Lung (tissue), 12 donors: ENCODE measurements around the gene SLC11A1. TPM values are rescaled to one million over a fixed set of nuclear protein-coding genes. Genes with fewer than 3 reads are reported as not detected.

Experiments
- ATAC-seq: fragments of 200-7000 bp; cut with Tn5 transposase; one replicate; pipeline ENCODE4 v1.9.1; 2020; ENCODE audit warnings: moderate number of reproducible peaks; ENCODE audit not compliant: insufficient read depth, low FRiP score
- DNase-seq, 3 donors: peaks; one replicate each; pipeline ENCODE4 v3.0.0-alpha.2; 2013 to 2017
- H3K27ac ChIP-seq, 2 donors: one replicate each; pipeline ENCODE4 v1.5.1; 2013; ENCODE audit warnings: mild to moderate bottlenecking in 2 of 2, moderate library complexity in 2 of 2, control low read depth in 1 of 2, inconsistent platforms in 1 of 2, low read depth in 1 of 2, low read length in 1 of 2
- H3K27me3 ChIP-seq, 3 donors: one replicate each; pipeline ENCODE4 v1.5.1; 2013; ENCODE audit warnings: low read length in 2 of 3; ENCODE audit not compliant: control insufficient read depth in 3 of 3, insufficient read depth in 3 of 3
- H3K36me3 ChIP-seq, 4 donors: one replicate each; pipeline ENCODE4 v1.5.1; 2013; ENCODE audit warnings: low read length in 4 of 4, mild to moderate bottlenecking in 1 of 4, moderate library complexity in 1 of 4; ENCODE audit not compliant: control insufficient read depth in 4 of 4, insufficient read depth in 4 of 4
- H3K4me1 ChIP-seq, 5 donors: one replicate each; pipeline ENCODE4 v1.5.1; 2013; ENCODE audit warnings: low read length in 5 of 5, mild to moderate bottlenecking in 2 of 5, moderate library complexity in 1 of 5; ENCODE audit not compliant: control insufficient read depth in 5 of 5, insufficient read depth in 5 of 5
- H3K4me3 ChIP-seq: one replicate; pipeline ENCODE4 v1.5.1; 2013; ENCODE audit warnings: mild to moderate bottlenecking, control low read depth, moderate library complexity
- H3K9ac ChIP-seq, 2 donors: one replicate each; pipeline ENCODE4 v1.5.1; 2013; ENCODE audit warnings: low read length in 2 of 2, control low read depth in 1 of 2; ENCODE audit not compliant: insufficient read depth in 1 of 2
- H3K9me3 ChIP-seq, 4 donors: one replicate each; pipeline ENCODE4 v1.5.1; 2013; ENCODE audit warnings: low read length in 3 of 4, mild to moderate bottlenecking in 1 of 4, moderate library complexity in 1 of 4; ENCODE audit not compliant: control insufficient read depth in 4 of 4, insufficient read depth in 3 of 4
- WGBS, 2 donors: extraction: QIAGEN DNeasy Blood & Tissue Kit; methylation state at CpG; one replicate each; pipeline ENCODE4 v1.1.7; 2013; 5-methylcytosine and 5-hydroxymethylcytosine counted together
- polyA plus RNA-seq, 2 donors: library from polyadenylated mRNA; stranded (reverse); fragments of 200-250 nt; gene quantifications; one replicate each; pipeline ENCODE4 v1.2.1, GENCODE V29; 2013
- total RNA-seq, 2 donors: library from RNA; depleted of rRNA in 1 of 2; stranded (reverse); fragments of >200 nt in 1 of 2; gene quantifications; one replicate each; pipeline ENCODE4 v1.2.1, GENCODE V29; 2014 to 2021
- TF ChIP-seq, protein P1 (sequence below): IDR thresholded peaks from 2 replicates; pipeline ENCODE4 v1.5.1; 2012; ENCODE audit warnings: mild to moderate bottlenecking; ENCODE audit errors: control extremely low read depth, extremely low read depth
- donor health status: control.
- donor health status: control.
- donor health status: Bipolar disorder and iron deficiency.
- donor health status: healthy.
- donor health status: DM: yes; HTN: yes; CAD: no.

Gene SLC11A1
- total and polyA plus RNA-seq, 4 donors: 57.6 to 359 (median 234) TPM

DNA sequence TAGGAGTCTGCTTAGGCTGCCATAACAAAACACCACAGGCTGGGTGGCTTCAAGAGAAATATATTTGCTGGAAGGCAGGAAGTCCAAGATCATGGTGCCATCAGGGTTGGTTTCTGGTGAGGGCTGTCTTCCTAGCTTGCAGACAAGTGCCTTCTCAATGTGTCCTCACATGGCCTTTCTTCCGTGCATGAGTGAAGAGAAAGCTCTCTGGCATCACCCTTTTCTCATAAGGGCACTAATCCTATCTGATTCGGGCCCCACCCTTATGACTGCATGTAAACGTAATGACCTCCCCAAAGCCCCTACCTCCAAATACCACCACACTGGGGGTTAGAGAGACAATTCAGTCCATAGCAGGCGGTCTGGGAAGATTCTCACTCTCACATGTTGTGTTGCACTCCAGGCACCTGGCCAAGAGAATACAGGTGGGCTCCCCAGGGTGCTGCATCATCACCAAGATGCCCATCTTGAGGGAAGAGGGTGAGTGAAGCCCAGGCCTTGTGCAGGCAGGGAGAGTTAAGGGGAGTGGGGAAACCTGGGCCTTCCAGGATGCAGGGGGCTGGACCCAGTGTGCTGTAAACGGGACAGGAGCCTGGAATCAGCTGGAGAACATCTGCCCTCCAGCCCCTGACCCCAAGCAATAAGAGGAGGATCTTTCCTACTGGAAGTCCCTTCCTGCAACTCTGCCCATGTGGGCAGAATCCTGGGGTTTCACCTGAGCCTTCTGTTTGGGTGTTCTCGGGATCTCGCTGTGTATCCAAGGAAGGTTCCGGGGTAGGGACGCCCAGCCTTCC, 15.3 kb upstream of the SLC11A1 start:
- H3K9ac ChIP-seq: peak overlapping the region in 1 of 2 donors; percentile 46
- no peak for ATAC-seq

DNA sequence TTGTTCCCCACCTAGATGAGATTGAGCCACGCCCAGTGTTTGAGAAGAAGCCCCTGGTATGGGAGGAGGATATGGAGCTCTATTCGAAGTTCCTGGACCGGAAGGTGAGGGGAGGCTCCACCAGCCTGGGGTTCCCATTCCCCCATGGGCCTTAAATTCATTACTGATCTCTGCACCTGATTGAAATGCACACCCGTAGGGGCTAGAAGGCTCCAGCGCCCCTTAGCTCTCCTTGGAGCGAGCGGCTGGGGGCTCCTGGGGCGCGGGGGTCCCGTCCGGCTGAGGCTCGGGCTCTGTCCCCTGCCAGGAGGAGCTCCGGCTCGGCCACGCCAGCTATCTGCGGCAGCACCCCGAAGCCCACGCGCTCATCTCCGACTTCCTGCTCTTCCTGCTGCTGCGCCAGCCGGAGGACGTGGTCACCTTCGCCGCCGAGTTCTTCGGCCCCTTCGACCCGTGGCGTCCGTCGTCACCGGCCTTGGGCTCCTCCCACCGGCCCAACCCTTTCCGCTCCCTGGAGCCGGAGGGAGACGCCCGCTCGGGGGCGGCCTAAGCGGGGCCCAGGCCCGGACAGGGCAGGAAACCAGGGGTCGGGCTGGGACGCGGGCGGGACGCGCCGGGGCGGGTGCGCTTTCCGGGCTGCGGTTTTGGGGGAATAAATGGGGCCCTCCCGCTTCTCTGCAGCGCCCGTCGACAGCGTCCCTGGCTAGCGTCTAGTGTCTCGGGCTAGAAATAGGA, 14.5 kb upstream of the SLC11A1 start:
- Histone ChIP-seq H3K4me3 (peak overlapping the region; percentile 42), H3K9me3 (peaks cover 0 to 5% (median 0%) of the 10 kb centered on the region in 4 donors), H3K27ac (peak overlapping the region; percentile 90 to 97), H3K9ac (peak overlapping the region; percentile 60 to 68), H3K4me1 (peaks cover 0 to 18% (median 10%) of the 10 kb centered on the region in 5 donors), H3K36me3 (no peaks in the 10 kb centered on the region), H3K27me3 (no peaks in the 10 kb centered on the region)
- ATAC-seq (peak; percentile 90), DNase-seq (peak; percentile 89 to 93 (median 89))
- WGBS, 2 donors: 2 to 5% methylated on average over 46 to 60 of the region's 60 CpGs
- TF ChIP-seq, protein P1, sequence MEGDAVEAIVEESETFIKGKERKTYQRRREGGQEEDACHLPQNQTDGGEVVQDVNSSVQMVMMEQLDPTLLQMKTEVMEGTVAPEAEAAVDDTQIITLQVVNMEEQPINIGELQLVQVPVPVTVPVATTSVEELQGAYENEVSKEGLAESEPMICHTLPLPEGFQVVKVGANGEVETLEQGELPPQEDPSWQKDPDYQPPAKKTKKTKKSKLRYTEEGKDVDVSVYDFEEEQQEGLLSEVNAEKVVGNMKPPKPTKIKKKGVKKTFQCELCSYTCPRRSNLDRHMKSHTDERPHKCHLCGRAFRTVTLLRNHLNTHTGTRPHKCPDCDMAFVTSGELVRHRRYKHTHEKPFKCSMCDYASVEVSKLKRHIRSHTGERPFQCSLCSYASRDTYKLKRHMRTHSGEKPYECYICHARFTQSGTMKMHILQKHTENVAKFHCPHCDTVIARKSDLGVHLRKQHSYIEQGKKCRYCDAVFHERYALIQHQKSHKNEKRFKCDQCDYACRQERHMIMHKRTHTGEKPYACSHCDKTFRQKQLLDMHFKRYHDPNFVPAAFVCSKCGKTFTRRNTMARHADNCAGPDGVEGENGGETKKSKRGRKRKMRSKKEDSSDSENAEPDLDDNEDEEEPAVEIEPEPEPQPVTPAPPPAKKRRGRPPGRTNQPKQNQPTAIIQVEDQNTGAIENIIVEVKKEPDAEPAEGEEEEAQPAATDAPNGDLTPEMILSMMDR: no peak

More for the DNA sequence above, 15.3 kb upstream of the SLC11A1 start:
- H3K4me1 ChIP-seq: peaks cover 0 to 18% (median 10%) of the 10 kb centered on the region in 5 donors
- TF ChIP-seq, protein P1: no peak
- H3K4me3 ChIP-seq: no peak overlapping the region
- H3K27me3 ChIP-seq: no peaks in the 10 kb centered on the region
- 86 to 91% methylated on average over 9 of the region's 9 CpGs for WGBS, 2 donors
- peaks cover 0 to 5% (median 0%) of the 10 kb centered on the region in 4 donors for H3K9me3 ChIP-seq
- DNase-seq: no peak
- no peaks in the 10 kb centered on the region for H3K36me3 ChIP-seq
- peak overlapping the region; percentile 90 to 97 for H3K27ac ChIP-seq

DNA sequence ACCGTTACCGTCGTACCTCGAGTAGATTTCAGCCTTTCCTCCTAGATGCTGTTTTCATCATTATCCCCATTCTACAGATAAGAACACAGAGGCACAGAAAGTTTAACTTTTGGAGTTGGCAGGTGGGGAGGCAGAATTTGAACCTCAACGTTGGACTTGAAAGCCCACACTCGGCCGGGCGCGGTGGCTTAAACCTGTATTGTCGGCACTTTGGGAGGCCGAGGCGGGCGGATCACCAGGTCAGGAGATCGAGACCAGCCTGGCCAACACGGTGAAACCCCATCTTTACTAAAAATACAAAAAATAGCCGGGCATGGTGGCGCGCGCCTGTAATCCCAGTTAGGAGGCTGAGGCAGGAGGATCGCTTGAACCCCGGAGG, 13.9 kb upstream of the SLC11A1 start:
- DNase-seq (no peak), ATAC-seq (no peak)
- 49 to 58% methylated on average over 21 of the region's 21 CpGs for WGBS, 2 donors
- Histone ChIP-seq H3K4me3 (peak overlapping the region; percentile 42), H3K9ac (peak overlapping the region in 1 of 2 donors; percentile 68), H3K27ac (peak overlapping the region; percentile 90 to 97), H3K9me3 (peaks cover 0 to 5% (median 0%) of the 10 kb centered on the region in 4 donors), H3K27me3 (no peaks in the 10 kb centered on the region), H3K36me3 (no peaks in the 10 kb centered on the region), H3K4me1 (peaks cover 0 to 18% (median 10%) of the 10 kb centered on the region in 5 donors)
- TF ChIP-seq, protein P1: no peak
